ENCODE results near the gene ZCCHC4.

DNA sequence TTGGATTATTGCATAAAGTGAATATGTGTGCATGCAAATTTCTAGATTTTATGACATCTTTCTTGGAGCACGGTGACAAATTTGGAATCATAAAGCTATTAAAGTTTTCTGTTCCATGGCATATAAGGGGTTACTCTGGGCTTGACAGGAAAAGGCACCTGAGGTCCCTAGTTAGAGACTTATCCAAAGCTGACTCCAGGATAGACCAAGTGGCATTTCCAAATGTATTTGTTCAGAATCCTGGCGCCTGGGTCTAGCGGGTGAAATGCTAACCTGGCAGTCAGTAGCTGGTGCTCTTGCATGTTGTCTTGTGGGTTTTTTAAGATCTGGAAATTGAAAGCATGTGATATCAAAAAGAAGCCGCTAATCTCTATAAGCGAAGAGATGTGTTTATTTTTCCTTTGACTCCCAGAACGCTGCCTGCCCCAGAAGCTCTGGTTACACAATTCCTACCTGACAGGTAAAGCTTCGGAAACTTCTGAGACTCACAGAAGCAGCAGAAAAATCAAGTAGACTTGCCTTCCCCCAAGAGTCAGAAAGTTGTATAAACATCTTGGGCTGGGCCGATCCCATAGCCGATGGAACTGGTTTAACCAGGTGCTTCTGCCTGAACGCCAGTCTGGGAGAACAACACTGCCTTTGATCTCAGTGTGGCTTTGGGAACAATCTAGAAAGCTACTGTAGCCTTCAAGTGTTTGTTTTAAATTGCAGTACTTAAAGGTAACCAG lies 12.9 kb upstream of the ZCCHC4 start:
- TF ChIP-seq, protein P1, sequence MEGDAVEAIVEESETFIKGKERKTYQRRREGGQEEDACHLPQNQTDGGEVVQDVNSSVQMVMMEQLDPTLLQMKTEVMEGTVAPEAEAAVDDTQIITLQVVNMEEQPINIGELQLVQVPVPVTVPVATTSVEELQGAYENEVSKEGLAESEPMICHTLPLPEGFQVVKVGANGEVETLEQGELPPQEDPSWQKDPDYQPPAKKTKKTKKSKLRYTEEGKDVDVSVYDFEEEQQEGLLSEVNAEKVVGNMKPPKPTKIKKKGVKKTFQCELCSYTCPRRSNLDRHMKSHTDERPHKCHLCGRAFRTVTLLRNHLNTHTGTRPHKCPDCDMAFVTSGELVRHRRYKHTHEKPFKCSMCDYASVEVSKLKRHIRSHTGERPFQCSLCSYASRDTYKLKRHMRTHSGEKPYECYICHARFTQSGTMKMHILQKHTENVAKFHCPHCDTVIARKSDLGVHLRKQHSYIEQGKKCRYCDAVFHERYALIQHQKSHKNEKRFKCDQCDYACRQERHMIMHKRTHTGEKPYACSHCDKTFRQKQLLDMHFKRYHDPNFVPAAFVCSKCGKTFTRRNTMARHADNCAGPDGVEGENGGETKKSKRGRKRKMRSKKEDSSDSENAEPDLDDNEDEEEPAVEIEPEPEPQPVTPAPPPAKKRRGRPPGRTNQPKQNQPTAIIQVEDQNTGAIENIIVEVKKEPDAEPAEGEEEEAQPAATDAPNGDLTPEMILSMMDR (IDR thresholded peaks at IDR 0.05; ENCODE audit: low read length): no peak
- TF ChIP-seq EZH2 (IDR thresholded peaks at IDR 0.05; ENCODE audit: borderline replicate concordance, low read length): no peak
